Right hindlimb (tissue), 1 donor: ENCODE data around the gene AP4E1.
A peak's percentile ranks its signal among the peaks of the same experiment; 100 is the strongest.
"Not testable (repeated sequence)": the region's sequence is repeated elsewhere in the genome, so short reads cannot be mapped to it uniquely, and the experiment has no call there.

Experiments
- DNase-seq: peaks from one replicate; pipeline ENCODE4 v3.0.0-alpha.2; 2018

Gene AP4E1

DNA sequence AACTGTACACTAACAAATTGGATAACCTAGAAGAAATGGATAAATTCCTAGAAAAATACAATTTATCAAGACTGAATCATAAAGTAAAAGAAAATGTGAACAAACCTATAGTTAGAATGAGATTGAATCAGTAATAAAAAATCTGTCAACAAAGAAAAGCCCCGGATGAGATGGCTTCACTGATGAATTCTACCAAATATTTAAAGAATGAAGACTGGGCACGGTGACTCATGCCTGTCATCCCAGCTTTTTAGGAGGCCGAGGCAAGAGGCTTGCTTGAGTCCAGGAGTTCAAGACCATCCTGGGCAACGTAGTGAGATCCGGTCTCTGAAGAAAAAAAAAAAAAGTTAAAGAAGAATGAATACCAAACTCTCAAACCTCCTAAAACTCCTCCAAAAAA is 17.7 kb upstream of the AP4E1 start:
- DNase-seq: no peak

DNA sequence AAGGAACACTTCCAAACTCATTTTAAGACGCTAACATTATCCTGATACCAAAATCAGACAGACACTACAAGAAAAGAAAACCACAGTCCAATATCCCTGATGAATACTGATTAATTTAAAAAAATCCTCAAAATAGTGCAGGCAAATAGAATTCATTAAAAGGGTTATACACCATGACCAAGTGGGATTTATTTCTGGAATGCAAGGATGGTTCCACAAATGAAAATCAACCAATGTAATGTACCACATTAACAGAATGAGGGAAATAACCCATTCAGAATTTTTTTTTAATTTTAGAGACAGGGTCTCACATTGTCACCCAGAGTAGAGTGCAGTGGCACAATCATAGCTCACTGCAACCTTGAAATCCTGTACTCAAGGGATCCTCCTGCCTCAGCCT is 17.3 kb upstream of the AP4E1 start:
- DNase-seq: no peak

DNA sequence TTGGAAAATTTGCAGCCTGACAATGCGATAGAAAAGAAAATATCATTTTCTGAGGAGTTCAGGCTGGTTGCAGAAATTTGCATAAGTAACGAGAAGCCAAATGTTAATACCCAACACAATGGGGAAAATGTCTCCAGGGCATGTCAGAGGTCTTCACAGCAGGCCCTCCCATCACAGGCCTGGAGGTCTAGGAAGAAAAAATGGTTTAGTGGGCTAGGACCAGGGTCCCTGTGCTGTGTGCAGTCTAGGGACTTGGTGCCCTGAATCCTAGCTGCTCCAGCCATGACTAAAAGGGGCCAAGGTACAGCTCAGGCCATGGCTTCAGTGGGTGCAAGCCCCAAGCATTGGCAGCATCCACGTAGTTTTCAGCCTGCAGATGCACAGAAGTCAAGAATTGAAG is 14.5 kb upstream of the AP4E1 start:
- DNase-seq: no peak

DNA sequence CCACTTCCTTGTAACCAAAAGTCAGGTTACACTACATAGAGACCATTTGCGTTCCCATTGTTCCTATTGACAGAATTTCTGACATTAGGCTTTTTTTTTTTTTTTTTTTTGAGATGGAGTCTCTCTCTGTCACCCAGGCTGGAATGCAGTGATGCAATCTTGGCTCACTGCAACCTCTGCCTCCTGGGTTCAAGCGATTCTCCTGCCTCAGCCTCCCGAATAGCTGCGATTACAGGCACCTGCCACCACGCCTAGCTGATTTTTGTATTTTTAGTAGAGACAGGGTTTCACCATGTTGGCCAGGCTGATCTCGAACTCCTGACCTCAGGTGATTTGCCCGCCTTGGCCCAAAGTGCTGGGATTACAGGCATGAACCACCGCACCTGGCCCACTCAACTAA is 7.1 kb upstream of the AP4E1 start:
- not testable (repeated sequence) for DNase-seq

DNA sequence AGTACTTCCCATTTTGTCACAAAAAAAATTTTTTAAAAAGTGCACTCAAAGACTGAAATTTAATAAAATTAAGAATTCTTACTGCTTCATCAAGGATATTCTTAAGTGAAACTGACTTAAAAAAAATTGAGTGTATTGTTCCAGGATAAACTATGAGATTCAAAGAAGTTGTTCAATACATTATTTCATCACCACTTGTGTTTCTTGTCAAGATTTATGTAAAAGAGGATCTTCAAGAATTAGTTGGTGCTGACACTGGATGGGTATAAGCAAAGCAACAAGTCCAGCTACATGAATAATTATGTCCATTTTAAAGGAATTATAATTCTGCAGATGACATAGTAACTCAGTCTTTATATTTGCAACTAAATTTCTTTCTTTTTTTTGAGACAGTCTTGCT is 4.3 kb upstream of the AP4E1 start:
- no peak for DNase-seq

DNA sequence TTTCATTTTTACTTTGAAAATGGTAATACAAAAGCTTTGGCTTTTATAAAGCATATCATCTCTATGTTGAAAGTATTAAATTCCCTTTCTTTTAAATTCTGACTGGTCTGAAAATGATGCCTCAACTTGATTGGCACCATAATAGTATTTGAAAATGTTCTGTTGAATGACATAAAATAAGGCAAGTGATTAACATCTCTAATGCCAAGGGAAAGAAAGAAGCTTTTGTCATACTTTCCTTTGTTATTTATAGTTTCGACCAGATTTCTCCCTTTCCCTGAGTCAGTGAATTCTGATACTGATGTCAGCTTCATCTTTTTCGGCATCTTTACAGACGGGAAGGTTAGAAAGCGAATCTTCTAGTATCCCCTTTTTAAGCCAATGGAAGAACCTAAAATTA is 3.4 kb upstream of the AP4E1 start:
- DNase-seq: no peak

DNA sequence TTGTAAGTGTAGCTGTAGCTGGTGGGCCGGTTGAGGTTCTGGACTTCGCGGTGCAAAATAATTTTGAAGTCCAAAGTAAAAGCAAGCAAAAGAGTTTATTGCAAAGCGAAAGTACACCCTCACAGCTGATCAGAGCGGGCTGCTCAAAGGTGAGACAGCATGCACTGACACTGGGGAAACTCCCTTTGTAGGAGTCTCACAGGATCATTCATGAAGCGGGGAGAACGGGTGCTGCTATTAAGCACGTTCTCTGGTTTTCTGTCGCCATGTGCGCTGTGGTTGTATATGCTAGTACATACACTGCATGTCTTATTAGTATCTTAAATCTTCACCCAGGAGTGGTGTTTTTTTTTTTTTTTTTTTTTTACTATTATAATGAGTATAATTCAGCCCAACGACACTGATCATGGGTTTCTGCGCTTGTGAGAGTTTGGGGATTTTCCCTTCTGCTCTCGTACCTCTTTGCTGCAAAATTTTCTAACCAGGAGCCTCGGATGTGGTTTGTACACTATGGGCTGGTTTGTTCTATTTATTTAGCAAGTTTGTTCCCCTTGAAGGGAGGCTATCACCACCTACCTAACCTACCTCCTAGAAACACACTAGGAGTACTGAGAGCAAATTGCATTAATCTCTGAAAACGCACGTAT is 1.4 kb upstream of the AP4E1 start:
- DNase-seq: no peak

DNA sequence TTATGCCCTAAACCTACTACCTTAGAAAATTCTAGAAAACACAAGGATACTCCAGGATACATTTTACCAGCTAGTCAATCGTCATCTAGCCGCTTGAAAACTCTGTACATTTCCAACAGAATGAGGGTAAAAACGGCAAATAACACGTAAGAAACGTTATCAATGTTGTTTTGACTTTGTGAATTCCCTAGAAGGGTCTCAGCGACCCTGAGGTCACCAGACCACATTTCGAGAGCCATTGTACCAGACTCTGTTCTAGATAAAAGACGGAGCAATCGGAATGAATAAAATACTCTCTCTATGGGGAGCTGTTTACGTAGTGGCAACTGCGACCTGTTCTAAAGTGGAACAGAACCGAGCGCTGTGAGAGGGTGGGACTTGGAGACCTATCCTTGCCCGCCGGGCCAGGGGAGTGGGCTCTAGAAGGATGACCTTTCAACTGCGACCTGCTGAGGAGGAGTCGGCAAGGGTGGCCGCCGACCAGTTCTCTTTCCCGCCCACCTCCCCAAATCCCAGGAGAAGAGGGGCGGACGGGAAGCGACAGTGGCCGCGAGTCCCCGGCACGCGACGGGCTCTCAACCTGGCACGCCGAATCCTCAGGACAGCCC is 778 bp upstream of the AP4E1 start:
- DNase-seq: peak; percentile 67

DNA sequence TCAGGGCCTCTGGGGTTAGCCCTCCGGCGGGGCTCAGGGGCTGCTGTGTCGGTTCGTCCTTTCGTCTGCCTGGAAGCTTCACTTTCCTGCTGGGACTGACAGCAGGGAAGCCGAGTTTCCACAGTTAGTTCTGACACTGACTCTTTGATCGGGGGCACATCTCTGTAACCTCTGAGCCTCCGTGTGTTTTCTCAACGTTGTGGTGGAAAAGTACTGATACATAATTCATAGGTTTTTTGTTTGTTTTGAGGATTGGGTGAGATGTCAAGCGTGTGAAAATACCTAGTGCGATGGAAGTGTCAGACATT is 481 bp downstream of the AP4E1 start:
- DNase-seq: no peak

DNA sequence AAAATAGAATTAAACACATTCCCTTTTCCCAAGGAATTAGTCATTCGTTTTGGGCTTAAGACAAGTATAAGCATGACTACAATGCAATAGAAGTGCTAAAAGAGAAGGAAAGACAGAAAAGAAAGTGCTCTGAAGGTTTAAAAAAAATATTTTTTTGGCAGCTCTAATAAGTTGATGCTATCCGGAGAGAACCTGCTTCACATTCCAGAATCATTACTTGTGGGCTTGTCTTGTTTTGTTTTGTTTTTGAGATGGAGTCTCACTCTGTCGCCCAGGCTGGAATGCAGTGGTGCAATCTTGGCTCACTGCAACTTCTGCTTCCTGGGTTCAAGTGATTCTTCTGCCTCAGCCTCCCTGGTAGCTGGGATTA is 1.9 kb downstream of the AP4E1 start:
- not testable (repeated sequence) for DNase-seq

DNA sequence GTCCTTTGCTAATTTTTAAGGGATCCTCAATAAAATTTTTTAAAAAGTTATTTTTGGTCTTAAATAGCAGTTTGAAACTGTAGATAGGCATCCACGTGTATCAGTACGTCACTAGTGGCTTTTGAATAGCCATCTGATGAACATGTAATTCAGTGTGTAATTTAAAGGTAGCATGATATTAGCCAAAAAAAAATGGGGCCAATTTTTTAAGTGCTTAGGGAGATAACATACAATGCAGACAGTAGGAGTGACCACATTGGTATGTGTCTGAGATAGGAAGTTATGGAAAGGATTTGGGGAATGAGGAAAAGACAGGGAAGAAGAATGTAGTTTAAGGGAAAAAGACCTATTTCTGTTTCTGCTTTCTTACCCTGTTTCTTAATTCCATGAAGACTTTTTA is 2.5 kb downstream of the AP4E1 start:
- no peak for DNase-seq

DNA sequence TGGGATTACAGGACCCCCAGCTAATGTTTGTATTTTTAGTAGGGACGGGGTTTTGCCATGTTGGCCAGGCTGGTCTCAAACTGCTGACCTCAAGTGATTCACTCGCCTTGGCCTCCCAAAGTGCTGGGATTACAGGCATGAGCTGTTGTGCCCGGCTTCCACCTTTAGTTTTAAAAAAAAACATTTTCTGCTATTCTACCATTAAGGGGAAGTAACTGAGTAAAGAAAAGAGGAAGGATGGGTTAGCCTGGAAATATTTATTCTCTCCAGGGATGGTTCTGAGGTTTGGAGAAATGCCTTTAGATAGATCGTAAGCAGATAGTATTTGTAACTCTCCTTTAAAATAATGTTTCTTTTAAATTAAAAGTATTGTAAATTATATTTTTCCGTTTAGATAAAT is 3.1 kb downstream of the AP4E1 start:
- DNase-seq: no peak

DNA sequence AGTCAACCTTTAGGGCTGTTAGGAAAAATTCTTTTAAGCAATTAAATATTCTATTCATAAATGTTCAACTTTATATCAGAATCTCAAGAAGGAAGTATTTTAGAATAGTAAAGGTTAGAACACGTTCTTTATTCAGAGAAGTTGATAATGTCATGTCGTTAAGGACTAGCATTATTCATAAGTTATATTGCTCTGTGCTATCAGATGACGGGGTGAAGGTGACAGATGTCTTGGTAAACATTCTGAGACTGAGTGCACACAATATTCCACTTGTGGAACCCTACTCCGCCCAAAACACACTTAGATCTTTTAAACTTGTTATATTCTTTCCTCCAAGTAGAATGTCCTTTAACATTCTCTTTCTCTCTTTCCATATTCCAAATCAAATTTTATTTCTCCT is 7.9 kb downstream of the AP4E1 start:
- no peak for DNase-seq

DNA sequence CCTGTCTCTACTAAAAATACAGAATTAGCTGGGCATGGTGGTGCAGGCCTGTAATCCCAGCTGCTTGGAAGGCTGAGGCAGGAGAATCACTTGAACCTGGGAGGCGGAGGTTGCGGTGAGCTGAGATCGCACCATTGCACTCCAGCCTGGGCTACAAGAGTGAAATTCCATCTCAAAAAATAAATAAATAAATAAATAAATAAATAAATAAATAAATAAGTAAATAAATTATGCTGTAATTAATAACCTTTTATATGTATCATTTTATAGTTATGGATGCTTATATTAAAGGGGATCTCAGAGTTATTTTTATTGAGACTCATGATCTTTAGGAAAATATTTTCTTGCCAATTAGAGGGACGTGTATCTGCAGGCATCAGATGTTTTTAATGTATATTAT is 10.9 kb downstream of the AP4E1 start:
- not testable (repeated sequence) for DNase-seq

DNA sequence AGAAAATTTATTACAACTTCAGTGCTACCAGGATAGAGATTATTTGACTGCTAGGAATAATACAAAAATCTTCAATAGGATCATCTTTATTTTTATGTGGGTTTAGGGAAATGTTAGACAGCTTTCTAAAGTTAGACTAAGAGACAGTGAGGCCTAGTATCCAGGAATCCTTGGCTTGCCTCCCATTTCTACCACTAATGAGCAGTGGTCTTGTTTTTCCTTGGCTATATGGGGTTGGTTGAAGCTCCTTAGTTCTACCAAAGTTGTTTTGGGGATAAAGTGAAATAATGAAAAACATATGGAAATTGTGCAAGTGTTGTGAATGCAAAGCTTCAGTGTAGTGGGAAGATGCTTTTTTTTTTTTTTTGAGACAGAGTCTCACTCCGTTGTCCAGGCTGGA is 16.8 kb downstream of the AP4E1 start:
- peak; percentile 60 for DNase-seq

DNA sequence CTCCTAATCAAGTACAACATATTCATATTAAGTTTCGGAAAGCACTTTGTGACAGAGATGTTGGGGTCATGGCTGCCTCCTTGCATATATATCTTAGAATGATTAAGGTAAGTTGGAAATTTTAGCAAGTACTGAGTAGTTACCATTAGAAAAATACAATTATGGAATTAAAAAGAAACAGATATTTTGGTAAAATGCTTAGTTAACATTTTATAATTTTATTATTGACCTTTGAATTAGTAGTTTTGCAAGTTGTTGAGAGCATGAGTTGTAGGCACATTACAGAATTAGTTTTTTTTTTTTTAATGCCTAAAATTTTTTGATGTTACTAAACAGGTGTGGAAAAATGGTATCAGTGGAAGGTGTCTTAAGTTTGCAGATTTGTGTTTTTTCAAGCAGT is 20.6 kb downstream of the AP4E1 start:
- no peak for DNase-seq

DNA sequence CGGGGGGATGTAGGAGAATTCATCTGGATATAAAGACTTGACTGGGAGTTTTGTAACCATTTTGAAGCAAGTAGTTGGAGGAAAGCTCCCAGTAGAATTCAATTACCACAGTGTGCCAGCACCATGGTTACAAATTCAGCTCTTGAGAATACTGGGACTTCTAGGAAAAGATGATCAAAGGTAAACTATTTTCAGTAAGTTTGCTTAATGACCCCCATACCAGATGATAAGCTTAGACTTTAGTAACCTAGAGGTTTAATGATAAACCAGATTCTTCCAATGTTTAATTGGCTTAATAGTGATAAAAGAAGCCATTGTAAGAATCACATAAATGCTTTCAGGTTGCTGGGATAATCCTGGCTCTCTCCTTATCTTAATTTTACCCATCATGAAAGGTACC is 22.3 kb downstream of the AP4E1 start:
- DNase-seq: no peak

DNA sequence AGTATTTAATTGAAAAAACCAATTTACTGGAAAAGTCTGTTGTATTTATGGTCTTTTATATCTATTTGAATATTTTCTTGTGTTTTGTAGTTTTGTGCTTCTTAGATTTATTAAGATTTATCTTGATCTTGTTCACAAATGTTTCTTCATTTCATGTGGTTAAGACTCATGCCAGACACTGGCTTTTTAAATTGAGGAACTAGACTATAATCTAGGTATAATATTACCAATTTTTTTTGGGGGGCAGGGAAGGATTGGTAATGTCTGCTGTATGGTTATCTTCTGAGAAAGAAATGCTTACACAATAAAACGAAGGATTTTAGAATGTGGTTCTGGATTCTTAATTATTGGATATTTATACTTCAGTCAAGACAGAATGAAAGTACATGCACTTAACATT is 24.9 kb downstream of the AP4E1 start:
- no peak for DNase-seq

DNA sequence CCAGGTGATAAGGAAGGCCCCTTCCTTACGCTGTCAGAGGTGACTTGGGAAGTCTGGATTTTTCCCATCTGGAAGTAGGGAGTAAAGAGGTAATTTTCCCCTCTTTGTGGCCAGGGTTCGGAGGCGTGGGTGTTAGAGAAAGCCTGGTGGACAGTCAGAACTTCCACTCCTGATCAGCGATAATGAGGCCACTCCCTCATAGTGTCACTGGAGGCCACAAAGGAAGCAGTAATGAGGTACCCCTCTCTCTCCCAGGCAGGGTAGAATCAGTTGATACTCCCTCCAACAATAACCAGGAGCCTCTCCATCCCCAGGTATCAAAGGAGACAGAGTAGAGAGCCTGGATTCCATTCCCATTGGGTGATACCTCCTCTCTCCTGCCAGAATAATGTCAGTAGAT is 30.0 kb downstream of the AP4E1 start:
- DNase-seq: no peak

DNA sequence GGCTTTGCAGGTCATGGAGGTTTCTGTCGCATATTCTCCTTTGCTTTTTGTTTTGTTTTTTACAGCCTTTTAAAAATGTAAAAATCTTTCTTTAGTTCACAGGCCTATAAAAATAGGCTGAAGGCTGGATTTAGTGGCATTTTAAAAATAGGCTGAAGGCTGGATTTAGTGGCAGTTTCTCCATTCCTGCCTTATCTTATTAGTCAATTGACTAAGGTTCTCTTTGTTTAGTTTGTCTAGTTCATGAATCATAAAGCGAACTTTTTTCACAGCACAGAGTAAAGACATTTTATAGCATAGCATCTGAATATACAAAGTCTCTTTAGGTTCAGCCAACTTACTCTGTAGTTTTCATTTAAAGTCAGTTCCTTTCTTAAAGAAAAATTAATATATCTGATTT is 31.4 kb downstream of the AP4E1 start:
- DNase-seq: no peak

DNA sequence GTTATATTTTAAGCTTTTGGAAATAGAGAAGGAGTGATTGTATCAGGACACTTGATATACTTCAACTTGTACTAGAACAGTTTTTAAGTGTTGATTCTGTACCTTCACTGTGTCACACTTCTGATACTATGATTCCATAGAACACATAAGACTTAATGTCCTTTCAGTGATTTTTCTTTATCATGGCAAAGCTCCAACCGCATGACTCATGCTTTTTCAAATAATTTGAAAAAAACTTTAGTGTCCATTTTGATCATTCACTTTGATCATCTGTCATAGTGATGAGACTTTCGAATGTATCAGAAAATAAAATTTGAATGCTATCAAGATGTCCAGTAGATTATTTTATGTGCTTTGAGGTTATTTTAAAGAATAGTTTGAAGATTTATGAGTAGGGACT is 32.0 kb downstream of the AP4E1 start:
- no peak for DNase-seq

DNA sequence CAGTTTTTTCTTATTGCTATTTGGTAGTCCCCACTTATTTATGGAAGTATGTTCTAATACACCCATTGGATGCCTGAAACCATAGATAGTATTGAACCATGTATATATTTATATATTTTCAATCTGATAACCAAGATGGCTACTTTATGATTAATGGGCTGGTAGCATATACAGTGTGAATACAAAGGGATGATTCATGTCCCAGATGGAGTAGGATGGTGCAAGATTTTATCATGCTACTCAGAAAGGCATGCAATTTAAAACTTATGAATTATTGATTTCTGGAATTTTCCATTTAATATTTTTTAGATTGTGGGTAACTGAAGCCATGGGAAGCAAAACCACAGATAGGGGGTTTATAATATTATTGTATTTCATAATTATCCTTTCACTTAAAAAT is 35.2 kb downstream of the AP4E1 start:
- DNase-seq: no peak

DNA sequence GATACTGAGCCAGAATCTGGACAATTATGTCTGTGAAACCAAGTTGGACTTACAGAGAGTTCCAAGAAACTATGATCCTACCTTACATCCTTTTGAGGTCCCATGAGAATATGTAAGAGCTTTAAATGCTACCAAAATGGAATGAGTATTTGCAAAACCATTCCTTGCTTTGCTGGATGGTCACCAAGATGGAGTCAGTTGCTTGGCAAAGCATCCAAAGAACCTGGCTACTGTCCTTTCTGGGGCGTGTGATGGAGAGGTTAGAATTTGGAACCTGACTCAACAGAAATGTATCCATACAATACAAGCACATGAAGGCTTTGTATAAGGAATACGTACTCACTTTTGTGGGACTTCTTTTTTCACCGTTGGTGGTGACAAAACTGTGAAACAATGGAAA is 36.2 kb downstream of the AP4E1 start:
- no peak for DNase-seq

DNA sequence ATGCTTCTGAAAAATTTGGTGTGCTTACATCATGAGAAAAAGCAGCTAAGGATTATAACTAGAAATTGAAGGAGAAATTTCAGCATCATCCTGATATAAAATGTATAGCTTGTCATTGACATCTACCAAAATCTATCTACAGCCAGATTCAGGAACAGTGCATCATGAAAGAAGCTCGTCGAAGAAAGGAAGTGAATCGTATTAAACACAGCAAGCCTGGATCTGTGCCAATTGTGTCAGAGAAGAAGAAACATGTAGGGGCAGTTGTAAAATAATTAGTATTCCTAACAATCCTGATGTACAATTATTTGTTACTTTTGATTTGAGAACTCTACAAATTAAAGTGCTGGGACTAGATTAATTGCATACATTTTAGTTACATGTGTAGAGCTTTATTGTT is 37.2 kb downstream of the AP4E1 start:
- DNase-seq: no peak

DNA sequence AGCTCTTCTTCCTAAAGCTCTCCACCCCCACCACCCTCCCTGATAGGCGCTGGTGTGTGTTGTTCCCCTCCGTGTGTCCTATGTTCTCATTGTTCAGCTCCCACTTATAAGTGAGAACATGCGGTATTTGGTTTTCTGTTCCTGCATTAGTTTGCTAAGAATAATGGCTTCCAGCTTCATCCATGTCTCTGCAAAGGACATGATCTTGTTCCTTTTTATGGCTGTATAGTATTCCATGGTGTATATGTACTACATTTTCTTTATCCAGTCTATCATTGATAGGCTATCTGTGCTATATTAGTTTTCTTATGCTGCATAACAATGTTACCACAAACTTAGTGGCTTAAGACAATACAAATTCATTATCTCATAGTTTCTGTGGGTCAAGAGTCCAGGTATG is 42.3 kb downstream of the AP4E1 start:
- not testable (repeated sequence) for DNase-seq

DNA sequence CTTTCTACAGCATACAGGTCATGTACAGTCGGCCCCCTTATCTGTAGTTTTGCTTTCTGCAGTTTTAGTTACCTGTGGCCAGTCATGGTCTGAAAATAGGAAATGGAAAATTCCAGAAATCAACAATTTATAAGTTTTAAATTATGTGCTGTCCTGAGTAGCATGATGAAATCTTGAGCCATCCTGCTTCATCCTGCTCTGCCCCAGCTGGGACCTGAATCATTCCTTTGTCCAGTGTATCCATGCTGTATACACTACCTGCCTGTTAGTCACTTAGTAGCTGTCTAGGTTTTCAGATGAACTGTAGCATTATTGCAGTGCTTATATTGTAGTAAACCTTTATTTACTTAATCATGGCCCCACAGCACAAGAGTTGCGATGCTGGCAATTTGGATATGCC is 44.8 kb downstream of the AP4E1 start:
- no peak for DNase-seq
